Gastrocnemius medialis (tissue), 4 donors: ENCODE measurements around the gene KRT80. TPM values are rescaled to one million over a fixed set of nuclear protein-coding genes. Genes with fewer than 3 reads are reported as not detected.
A peak's percentile ranks its signal among the peaks of the same experiment; 100 is the strongest.

Experiments used
- ATAC-seq, 2 donors: fragments of 150-250 bp; one replicate each; pipeline ENCODE4 v1.9.1; 2016
- DNase-seq, 2 donors: peaks; one replicate each; pipeline ENCODE4 v3.0.0-alpha.2; 2019
- H3K27ac ChIP-seq, 4 donors: fragments of 200-600 bp; sonication (generic); 1 replicate in 1 of 4; 2 replicates in 3 of 4; pipeline ENCODE4 v1.5.1; 2016 to 2018; ENCODE audit warnings: mild to moderate bottlenecking in 2 of 4, moderate library complexity in 1 of 4
- H3K27me3 ChIP-seq, 3 donors: fragments of 200-600 bp; sonication (generic) in 2 of 3; 1 replicate in 1 of 3; 2 replicates in 2 of 3; pipeline versions ENCODE4 v1.5.1 to v1.6.0; 2016 to 2019; ENCODE audit warnings: mild to moderate bottlenecking in 1 of 3, moderate library complexity in 1 of 3
- H3K36me3 ChIP-seq, 2 donors: fragments of 200-600 bp; sonication (generic) in 1 of 2; one replicate each; pipeline ENCODE4 v1.5.1; 2017 to 2018
- H3K4me1 ChIP-seq, 2 donors: fragments of 200-600 bp; sonication (generic) in 1 of 2; one replicate each; pipeline ENCODE4 v1.5.1; 2016 to 2017; ENCODE audit warnings: mild to moderate bottlenecking in 2 of 2
- H3K4me3 ChIP-seq, 4 donors: fragments of 200-600 bp; sonication (generic) in 3 of 4; 1 replicate in 1 of 4; 2 replicates in 3 of 4; pipeline ENCODE4 v1.5.1; 2016 to 2019; ENCODE audit warnings: mild to moderate bottlenecking in 2 of 4
- H3K9me3 ChIP-seq, 3 donors: fragments of 200-600 bp; sonication (generic) in 2 of 3; 1 replicate in 1 of 3; 2 replicates in 2 of 3; pipeline ENCODE4 v1.5.1; 2016 to 2019
- CTCF ChIP-seq, 5 experiments: fragments of 450-650 bp in 3 of 5; fragments of 200-600 bp in 2 of 5; sonication (generic) in 2 of 5; IDR thresholded peaks in 4 of 5; conservative IDR thresholded peaks in 1 of 5; 1 replicate in 4 of 5; 2 replicates in 1 of 5; pipeline ENCODE4 v1.5.1; 2016 to 2019; ENCODE audit warnings: antibody characterized with exemption in 5 of 5, mild to moderate bottlenecking in 3 of 5, moderate library complexity in 3 of 5
- POLR2A ChIP-seq, 2 donors: fragments of 450-650 bp; IDR thresholded peaks; one replicate each; pipeline ENCODE4 v1.6.1; 2017; ENCODE audit warnings: antibody characterized with exemption in 2 of 2, mild to moderate bottlenecking in 2 of 2, moderate library complexity in 2 of 2
- in situ Hi-C, 4 donors: fragments of 200-750 bp; cut with MboI; loops; one replicate each; pipeline versions ENCODE4 v1.15.0 to v1.8.0; 2017; ENCODE audit warnings: low sequenced_read_pairs in 4 of 4
- intact Hi-C: fragments of 100-400 bp; cut with DNase I; formaldehyde crosslinking; loops from one replicate; pipeline ENCODE4 v1.15.1; 2023; ENCODE audit warnings: low total_unique reads
- total RNA-seq, 4 donors: library from RNA; depleted of rRNA; stranded (reverse); fragments of >200 nt; gene quantifications; one replicate each; pipeline versions ENCODE4 v1.1.0 to v1.2.3, GENCODE V29; 2016

The KRT80 gene
- total RNA-seq, 4 donors from 2014 or later, result 0.13 to 0.26 TPM; not detected in 2

- TF ChIP-seq CTCF (IDR thresholded peaks at IDR 0.05 in 4 of 5, conservative IDR thresholded peaks at IDR 0.05 in 1 of 5) (no peak), POLR2A (IDR thresholded peaks at IDR 0.05) (no peak)
- ATAC-seq (peak in 1 of 2 donors; percentile 66), DNase-seq (no peak)
- in situ Hi-C loops (no loop called here), intact Hi-C loops (no loop called here)
- peaks cover 0 to 4% (median 0%) of the 10 kb centered on the region in 3 donors for H3K27me3 ChIP-seq
- H3K27ac ChIP-seq, result peak overlapping the region; percentile 58 to 69 (median 62)
- H3K4me3 ChIP-seq, result no peak overlapping the region
- H3K4me1 ChIP-seq, result peaks cover 16 to 20% of the 10 kb centered on the region in 2 donors
- H3K9me3 ChIP-seq, result no peaks in the 10 kb centered on the region
- no peaks in the 10 kb centered on the region for H3K36me3 ChIP-seq
Observed at GRCh38 chr12:52198454-52199215, 6.8 kb upstream of the KRT80 start.

- TF ChIP-seq CTCF (IDR thresholded peaks at IDR 0.05 in 4 of 5, conservative IDR thresholded peaks at IDR 0.05 in 1 of 5), result no peak
- no peak for TF ChIP-seq POLR2A (IDR thresholded peaks at IDR 0.05)
- H3K4me1 ChIP-seq, result peaks cover 20 to 22% of the 10 kb centered on the region in 2 donors
- peak overlapping the region in 3 of 4 donors; percentile 24 to 58 (median 38) for H3K27ac ChIP-seq
Observed at GRCh38 chr12:52197371-52198231, 5.8 kb upstream of the KRT80 start.

GRCh38 chr12:52195065-52195730 is 3.4 kb upstream of the KRT80 start:
- Histone ChIP-seq H3K9me3 (no peaks in the 10 kb centered on the region), H3K4me3 (no peak overlapping the region), H3K36me3 (no peaks in the 10 kb centered on the region), H3K4me1 (peaks cover 30 to 34% of the 10 kb centered on the region in 2 donors), H3K27ac (no peak overlapping the region), H3K27me3 (no peaks in the 10 kb centered on the region)
- TF ChIP-seq POLR2A (IDR thresholded peaks at IDR 0.05), result no peak
- TF ChIP-seq CTCF (IDR thresholded peaks at IDR 0.05 in 4 of 5, conservative IDR thresholded peaks at IDR 0.05 in 1 of 5), result no peak
- in situ Hi-C loops, result no loop called here
- ATAC-seq (no peak), DNase-seq (no peak)
- intact Hi-C loops, result no loop called here

More at GRCh38 chr12:52197371-52198231, 5.8 kb upstream of the KRT80 start:
- peak; percentile 43 to 72 for DNase-seq
- no peaks in the 10 kb centered on the region for H3K27me3 ChIP-seq
- no peaks in the 10 kb centered on the region for H3K36me3 ChIP-seq
- in situ Hi-C loops, result no loop called here
- no peak overlapping the region for H3K4me3 ChIP-seq
- no peaks in the 10 kb centered on the region for H3K9me3 ChIP-seq
- intact Hi-C loops, result no loop called here
- peak; percentile 69 to 79 for ATAC-seq

GRCh38 chr12:52193991-52194390 is 2.2 kb upstream of the KRT80 start:
- in situ Hi-C loops (no loop called here), intact Hi-C loops (no loop called here)
- no peak for ATAC-seq
- no peaks in the 10 kb centered on the region for H3K9me3 ChIP-seq
- H3K36me3 ChIP-seq, result no peaks in the 10 kb centered on the region
- H3K27ac ChIP-seq, result no peak overlapping the region
- no peak for DNase-seq
- no peaks in the 10 kb centered on the region for H3K27me3 ChIP-seq
- TF ChIP-seq POLR2A (IDR thresholded peaks at IDR 0.05) (no peak), CTCF (IDR thresholded peaks at IDR 0.05 in 4 of 5, conservative IDR thresholded peaks at IDR 0.05 in 1 of 5) (no peak)
- H3K4me1 ChIP-seq, result peaks cover 25 to 28% of the 10 kb centered on the region in 2 donors
- H3K4me3 ChIP-seq, result no peak overlapping the region
